H1 (cell line): Measurements from ENCODE around the gene OSBPL5. TPM values are rescaled to one million over a fixed set of nuclear protein-coding genes. Genes with fewer than 3 reads are reported as not detected.

Experiments used
- CTCF ChIA-PET: fragments of 300-600 bp; sonication (Branson Sonifier 250); formaldehyde crosslinking; loops from one replicate; lab custom pipeline; 2021; ENCODE audit not compliant: partially characterized antibody; lab: Charles Lee
- POLR2A ChIA-PET: fragments of 300-600 bp; sonication (Branson Sonifier 250); formaldehyde crosslinking; loops from one replicate; lab custom pipeline; 2021; ENCODE audit warnings: inconsistent platforms; ENCODE audit not compliant: partially characterized antibody; lab: Charles Lee
- DNase-seq, 2 experiments: peaks; one replicate each; pipeline versions ENCODE4 v3.0.0 to v3.0.0-alpha.2; 2010 to 2022; ENCODE audit warnings: low spot score in 2 of 2, low read depth in 1 of 2, mixed read lengths in 1 of 2
- FAIRE-seq: peaks from 2 replicates; lab custom pipeline; 2011; peaks lifted over from hg19 to GRCh38; lab: Jason Lieb, UNC
- H2AFZ ChIP-seq: 2 replicates; pipeline ENCODE4 v1.8.1; 2012; ENCODE audit warnings: low read length, inconsistent platforms
- H2AK5ac ChIP-seq: 2 replicates; pipeline ENCODE4 v1.6.1; 2013; ENCODE audit warnings: low read depth, low read length
- H2BK120ac ChIP-seq: replicated peaks from 2 replicates; pipeline ENCODE3; 2013; ENCODE audit warnings: low read depth, low read length, inconsistent platforms
- H2BK12ac ChIP-seq: 2 replicates; pipeline ENCODE4 v1.6.1; 2013; ENCODE audit warnings: low read depth, low read length
- H2BK15ac ChIP-seq: 2 replicates; pipeline ENCODE4 v1.6.1; 2013; ENCODE audit warnings: low read length
- H2BK20ac ChIP-seq: 2 replicates; pipeline ENCODE4 v1.6.1; 2013; ENCODE audit warnings: low read length
- H2BK5ac ChIP-seq: 2 replicates; pipeline ENCODE4 v1.6.1; 2013; ENCODE audit warnings: low read depth, low read length
- H3K14ac ChIP-seq: 2 replicates; pipeline ENCODE4 v1.6.1; 2013; ENCODE audit warnings: inconsistent platforms; ENCODE audit not compliant: insufficient read length
- H3K18ac ChIP-seq: 2 replicates; pipeline ENCODE4 v1.6.1; 2013; ENCODE audit warnings: low read length; ENCODE audit errors: extremely low read depth
- H3K23ac ChIP-seq: 2 replicates; pipeline ENCODE4 v1.6.1; 2013; ENCODE audit warnings: inconsistent platforms; ENCODE audit not compliant: insufficient read length
- H3K23me2 ChIP-seq: 2 replicates; pipeline ENCODE4 v1.6.1; 2013; ENCODE audit warnings: low read depth, low read length
- H3K27ac ChIP-seq: 2 replicates; pipeline ENCODE4 v1.6.1; 2011; ENCODE audit warnings: low read depth, low read length, inconsistent platforms
- H3K27me3 ChIP-seq, 4 experiments: replicated peaks in 1 of 4; 1 replicate in 1 of 4; 2 replicates in 3 of 4; pipeline versions ENCODE4 v1.6.1 to v1.8.1; 2011 to 2013; ENCODE audit warnings: low read length in 3 of 4, mild to moderate bottlenecking in 3 of 4, inconsistent platforms in 2 of 4, mixed read lengths in 2 of 4, moderate library complexity in 1 of 4; ENCODE audit not compliant: control insufficient read depth in 3 of 4, insufficient read depth in 3 of 4; ENCODE audit errors: extremely low read depth in 1 of 4
- H3K36me3 ChIP-seq, 4 experiments: 2 replicates each; pipeline versions ENCODE4 v1.6.1 to v1.8.1; 2011 to 2013; ENCODE audit warnings: mild to moderate bottlenecking in 4 of 4, low read length in 3 of 4, moderate library complexity in 2 of 4, control low read depth in 1 of 4, inconsistent platforms in 1 of 4; ENCODE audit not compliant: insufficient read depth in 4 of 4, control insufficient read depth in 2 of 4
- H3K4ac ChIP-seq: replicated peaks from 2 replicates; pipeline ENCODE3; 2013; ENCODE audit warnings: low read length, low read depth, mixed read lengths, inconsistent platforms; ENCODE audit not compliant: insufficient read length
- H3K4me1 ChIP-seq, 4 experiments: replicated peaks in 1 of 4; 1 replicate in 1 of 4; 2 replicates in 3 of 4; pipeline versions ENCODE4 v1.6.1 to v1.8.1; 2011 to 2013; ENCODE audit warnings: low read length in 3 of 4, inconsistent platforms in 2 of 4, mixed read lengths in 1 of 4; ENCODE audit not compliant: insufficient read depth in 4 of 4, control insufficient read depth in 3 of 4
- H3K4me2 ChIP-seq, 2 experiments: 2 replicates each; pipeline versions ENCODE4 v1.6.1 to v1.8.1; 2011 to 2013; ENCODE audit warnings: low read depth in 2 of 2, low read length in 2 of 2, control low read depth in 1 of 2, inconsistent platforms in 1 of 2, mild to moderate bottlenecking in 1 of 2; ENCODE audit not compliant: insufficient read depth in 1 of 2
- H3K4me3 ChIP-seq, 4 experiments: fragments of 200-600, 300-600 bp in 1 of 4; sonication (generic), shearing (Covaris generic), sonication (Bioruptor Twin) in 1 of 4; 2 replicates each; pipeline versions ENCODE4 v1.5.1 to v1.8.1; 2011 to 2016; ENCODE audit warnings: low read length in 4 of 4, low read depth in 3 of 4, control low read depth in 2 of 4, inconsistent platforms in 2 of 4, mild to moderate bottlenecking in 2 of 4, mixed read lengths in 1 of 4, moderate library complexity in 1 of 4; ENCODE audit not compliant: insufficient read depth in 2 of 4; ENCODE audit errors: extremely low read depth in 1 of 4
- H3K56ac ChIP-seq: replicated peaks from 2 replicates; pipeline ENCODE3; 2013; ENCODE audit warnings: low read depth, mild to moderate bottlenecking, mixed read lengths, low read length, inconsistent platforms; ENCODE audit not compliant: insufficient read length
- H3K79me1 ChIP-seq: 2 replicates; pipeline ENCODE4 v1.6.1; 2013; ENCODE audit warnings: low read depth, low read length, control low read depth
- H3K79me2 ChIP-seq, 2 experiments: 2 replicates each; pipeline versions ENCODE4 v1.6.1 to v1.8.1; 2012 to 2013; ENCODE audit warnings: low read length in 2 of 2, mild to moderate bottlenecking in 2 of 2, inconsistent platforms in 1 of 2; ENCODE audit not compliant: insufficient read depth in 2 of 2, control insufficient read depth in 1 of 2
- H3K9ac ChIP-seq, 4 experiments: replicated peaks in 1 of 4; 1 replicate in 1 of 4; 2 replicates in 3 of 4; pipeline versions ENCODE4 v1.6.1 to v1.8.1; 2011 to 2013; ENCODE audit warnings: low read depth in 3 of 4, low read length in 3 of 4, control low read depth in 2 of 4, mild to moderate bottlenecking in 2 of 4, moderate library complexity in 2 of 4, inconsistent platforms in 1 of 4; ENCODE audit errors: extremely low read depth in 1 of 4
- H3K9me3 ChIP-seq, 2 experiments: 2 replicates each; pipeline versions ENCODE4 v1.6.1 to v1.8.1; 2012 to 2013; ENCODE audit warnings: mild to moderate bottlenecking in 2 of 2, moderate library complexity in 2 of 2, control low read depth in 1 of 2, inconsistent platforms in 1 of 2, low read depth in 1 of 2, low read length in 1 of 2, mixed read lengths in 1 of 2; ENCODE audit not compliant: insufficient read depth in 2 of 2
- H4K20me1 ChIP-seq, 2 experiments: replicated peaks in 1 of 2; 2 replicates each; pipeline versions ENCODE3 to v1.8.1; 2011 to 2013; ENCODE audit warnings: inconsistent platforms in 2 of 2, low read length in 2 of 2, mild to moderate bottlenecking in 1 of 2; ENCODE audit not compliant: insufficient read depth in 2 of 2, control insufficient read depth in 1 of 2
- H4K5ac ChIP-seq: 2 replicates; pipeline ENCODE4 v1.6.1; 2013; ENCODE audit warnings: low read length, low read depth, mixed read lengths, inconsistent platforms; ENCODE audit not compliant: insufficient read length
- H4K8ac ChIP-seq: 2 replicates; pipeline ENCODE4 v1.8.0; 2013; ENCODE audit warnings: mild to moderate bottlenecking, moderate library complexity, low read length, inconsistent platforms; ENCODE audit not compliant: insufficient read depth; ENCODE audit errors: extremely low read depth
- H4K91ac ChIP-seq: replicated peaks from 2 replicates; pipeline ENCODE3; 2013; ENCODE audit warnings: low read length, mixed read lengths, inconsistent platforms; ENCODE audit not compliant: insufficient read length
- CREB1 ChIP-seq: IDR thresholded peaks from 2 replicates; pipeline ENCODE4 v1.6.1; 2012; ENCODE audit warnings: inconsistent platforms
- EP300 ChIP-seq, 2 experiments: IDR thresholded peaks; 1 replicate in 1 of 2; 2 replicates in 1 of 2; pipeline ENCODE4 v1.6.1; 2011 to 2012; ENCODE audit warnings: low read depth in 2 of 2, low read length in 2 of 2, mild to moderate bottlenecking in 2 of 2, borderline replicate concordance in 1 of 2, inconsistent platforms in 1 of 2, moderate library complexity in 1 of 2
- EZH2 ChIP-seq: fragments of 200-600 bp; sonication (generic); IDR thresholded peaks from 2 replicates; pipeline ENCODE4 v1.7.1; 2012; ENCODE audit warnings: low read depth, mild to moderate bottlenecking, moderate library complexity, low read length, inconsistent platforms; ENCODE audit not compliant: severe bottlenecking
- HDAC2 ChIP-seq, 2 experiments: fragments of 300-600 bp in 1 of 2; sonication (generic) in 1 of 2; IDR thresholded peaks; 2 replicates each; pipeline ENCODE4 v1.6.1; 2011 to 2012; ENCODE audit warnings: low read depth in 2 of 2, low read length in 2 of 2, mild to moderate bottlenecking in 2 of 2, moderate library complexity in 2 of 2, borderline replicate concordance in 1 of 2, inconsistent platforms in 1 of 2
- NANOG ChIP-seq: IDR thresholded peaks from 2 replicates; pipeline ENCODE4 v1.6.1; 2011; ENCODE audit warnings: low read length, low read depth, mild to moderate bottlenecking, inconsistent platforms; ENCODE audit not compliant: insufficient read depth, poor library complexity, severe bottlenecking
- PHF8 ChIP-seq: fragments of 200-600 bp; sonication (generic); conservative IDR thresholded peaks from 2 replicates; pipeline ENCODE4 v1.7.1; 2012; ENCODE audit warnings: low read depth, mild to moderate bottlenecking, inconsistent platforms, low read length, moderate library complexity
- POU5F1 ChIP-seq: IDR thresholded peaks from 2 replicates; pipeline ENCODE4 v1.6.1; 2011; ENCODE audit warnings: low read depth, mild to moderate bottlenecking, low read length, moderate library complexity
- RBBP5 ChIP-seq: IDR thresholded peaks from 2 replicates; pipeline ENCODE4 v1.7.1; 2012; ENCODE audit warnings: low read depth, mild to moderate bottlenecking, inconsistent platforms, low read length, moderate library complexity, borderline replicate concordance
- SIN3A ChIP-seq, 2 experiments: IDR thresholded peaks in 1 of 2; conservative IDR thresholded peaks in 1 of 2; 2 replicates each; pipeline ENCODE4 v1.6.1; 2011 to 2012; ENCODE audit warnings: low read length in 2 of 2, improper control_type of control experiment in 1 of 2, low read depth in 1 of 2, mild to moderate bottlenecking in 1 of 2
- TAF7 ChIP-seq: optimal IDR thresholded peaks from 2 replicates; pipeline ENCODE3; 2011; ENCODE audit warnings: low read depth, mild to moderate bottlenecking, inconsistent platforms, low read length, moderate library complexity, borderline replicate concordance
- TBP ChIP-seq: IDR thresholded peaks from 2 replicates; pipeline ENCODE4 v1.6.1; 2011; ENCODE audit warnings: low read depth, low read length, improper control_type of control experiment
- WGBS, 2 experiments: shearing (Covaris generic) in 1 of 2; methylation state at CpG; one replicate each; pipeline versions ENCODE4 v1.1.6 to v1.1.7; 2013 to 2015; ENCODE audit warnings: low lambda C conversion rate in 2 of 2, mixed read lengths in 2 of 2, inconsistent platforms in 1 of 2, low coverage in 1 of 2, missing lambda C conversion rate in 1 of 2; ENCODE audit not compliant: insufficient replicate concordance in 2 of 2, insufficient coverage in 1 of 2, insufficient read length in 1 of 2; ENCODE audit errors: extremely low coverage in 1 of 2, missing lambda C conversion rate in 1 of 2; 5-methylcytosine and 5-hydroxymethylcytosine counted together
- polyA plus RNA-seq, 7 experiments: library from polyadenylated mRNA; depleted of rRNA in 3 of 7; stranded (reverse) in 5 of 7; unstranded in 2 of 7; fragments of >200 nt in 5 of 7; fragments of 200-250 nt in 2 of 7; gene quantifications; 1 replicate in 5 of 7; 2 replicates in 1 of 7; 4 replicates in 1 of 7; pipeline versions ENCODE4 v1.2.1 to v1.2.3, GENCODE V29; 2011 to 2013; ENCODE audit warnings: missing spikeins in 2 of 7, mixed read lengths in 2 of 7
- total RNA-seq: library from RNA; stranded (reverse); fragmentation: NEBNext Ultra II Directional; extraction: Animal tissue kit (Norgen Biotek cat#: 25700); gene quantifications from 2 replicates; pipeline ENCODE4 v1.2.1, GENCODE V29; 2021

The OSBPL5 gene
- total and polyA plus RNA-seq, 2 of the 8 experiments (the other 6 are each of a cell fraction or from before 2014, with no cell fraction given): 3.4 to 9.9 TPM

DNA sequence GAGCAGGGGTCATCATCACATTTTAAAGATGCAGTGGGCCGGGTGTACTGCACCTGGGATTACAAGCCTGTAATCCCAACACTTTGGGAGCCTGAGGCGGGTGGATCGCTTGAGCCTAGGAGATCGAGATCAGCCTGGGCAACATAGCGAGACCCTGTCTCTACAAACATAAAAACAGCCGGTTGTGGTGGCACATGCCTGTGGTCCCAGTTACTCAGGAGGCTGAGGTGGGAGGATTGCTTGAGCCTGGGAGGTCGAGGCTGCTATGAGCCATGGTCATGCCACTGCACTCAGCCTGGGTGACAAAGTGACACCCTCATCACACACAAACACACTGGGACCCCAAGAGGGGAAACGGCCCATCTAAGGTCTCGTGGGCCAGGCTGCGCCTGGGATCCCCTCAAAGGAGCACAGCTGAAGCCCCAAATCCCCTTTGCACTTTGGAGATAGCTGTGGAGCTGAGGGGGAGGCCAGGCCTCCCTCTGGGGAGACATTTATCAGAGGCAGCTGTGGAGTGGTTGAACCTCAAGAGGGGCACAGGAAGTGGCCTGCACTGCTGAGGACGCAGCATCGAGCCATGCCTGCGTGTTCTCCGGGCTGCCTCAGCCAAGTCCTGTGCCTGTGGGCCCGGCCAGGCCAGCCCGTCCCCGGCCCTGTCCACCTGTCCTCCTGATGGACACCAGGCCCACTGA, 27.5 kb downstream of the OSBPL5 start:
- H3K9ac ChIP-seq: no peak overlapping the region
- H2BK15ac ChIP-seq: no peak overlapping the region
- H3K4me3 ChIP-seq: no peak overlapping the region
- no peak overlapping the region for H3K56ac ChIP-seq
- H3K4me2 ChIP-seq: no peak overlapping the region
- no peak overlapping the region for H4K8ac ChIP-seq
- ChIA-PET CTCF (interaction anchor here (0.8 to 3.3 kb wide), 18 partner anchors 8 to 102 kb away, joined by 3 to 25 read pairs (median 3); no protein-coding TSS in a partner anchor), POLR2A (interaction anchor here (1.7 kb wide), 1 partner anchor 9 kb away, joined by 6 read pairs; no protein-coding TSS in a partner anchor)
- H2BK12ac ChIP-seq: peak overlapping the region; percentile 39; the same call in 1 of the 2 replicates
- no peaks in the 10 kb centered on the region for H3K79me2 ChIP-seq
- H3K9me3 ChIP-seq: no peaks in the 10 kb centered on the region
- 0 out of 2 replicates have a peak overlapping the region, but pooled peaks have one; percentile 44 for H2BK5ac ChIP-seq
- H4K20me1 ChIP-seq: peaks cover 0 to 8% of the 10 kb centered on the region in 2 experiments
- H2BK120ac ChIP-seq: no peak overlapping the region
- H3K79me1 ChIP-seq: no peaks in the 10 kb centered on the region
- H3K4me1 ChIP-seq: peaks cover 0 to 9% (median 5%) of the 10 kb centered on the region in 4 experiments; a peak in 4 of 7 replicates
- no peak overlapping the region for H3K18ac ChIP-seq
- H3K27ac ChIP-seq: no peak overlapping the region
- H3K4ac ChIP-seq: no peak overlapping the region
- no peaks in the 10 kb centered on the region for H3K27me3 ChIP-seq
- H4K91ac ChIP-seq: no peak overlapping the region
- 0 out of 2 replicates have a peak overlapping the region, but pooled peaks have one; percentile 15 for H2AK5ac ChIP-seq
- H3K23ac ChIP-seq: no peak overlapping the region
- FAIRE-seq (no peak), DNase-seq (no peak)
- no peaks in the 10 kb centered on the region for H3K23me2 ChIP-seq
- no peak overlapping the region for H2AFZ ChIP-seq
- WGBS, 2 experiments: 91% methylated on average over 16 of the region's 17 CpGs; no CpG with 5 or more reads in 1 of the 2 experiments
- H3K14ac ChIP-seq: no peak overlapping the region
- no peak overlapping the region for H2BK20ac ChIP-seq
- no peak overlapping the region for H4K5ac ChIP-seq
- no peak for TF ChIP-seq POU5F1
- TF ChIP-seq TAF7: no peak
- no peak for TF ChIP-seq EZH2
- no peak for TF ChIP-seq SIN3A (conservative IDR thresholded peaks at IDR 0.05 in 1 of 2, IDR thresholded peaks at IDR 0.05 in 1 of 2; ENCODE audit: low read depth in 1 of 2, low read length in 2 of 2)
- no peak for TF ChIP-seq PHF8
- no peak for TF ChIP-seq RBBP5
- TF ChIP-seq TBP: no peak
- TF ChIP-seq NANOG: no peak
- no peak for TF ChIP-seq CREB1
- no peak for TF ChIP-seq HDAC2 (IDR thresholded peaks at IDR 0.05; ENCODE audit: borderline replicate concordance in 1 of 2, low read depth in 2 of 2, low read length in 2 of 2)
- no peak for TF ChIP-seq EP300 (IDR thresholded peaks at IDR 0.05; ENCODE audit: borderline replicate concordance in 1 of 2, low read depth in 2 of 2, low read length in 2 of 2)
- H3K36me3 ChIP-seq: no peaks in the 10 kb centered on the region
